Thyroid gland (tissue), 4 donors: ENCODE measurements around the gene HACD2. TPM values are rescaled to one million over a fixed set of nuclear protein-coding genes. Genes with fewer than 3 reads are reported as not detected.
A peak's percentile ranks its signal among the peaks of the same experiment; 100 is the strongest.

Experiments
- DNase-seq, 2 donors: peaks; one replicate each; pipeline ENCODE4 v3.0.0-alpha.2; 2019
- H3K27ac ChIP-seq, 3 donors: fragments of 200-600 bp; sonication (generic); 1 replicate in 2 of 3; 2 replicates in 1 of 3; pipeline ENCODE4 v1.5.1; 2016 to 2019; ENCODE audit warnings: mild to moderate bottlenecking in 1 of 3, moderate library complexity in 1 of 3
- H3K27me3 ChIP-seq: fragments of 200-600 bp; sonication (generic); one replicate; pipeline ENCODE4 v1.5.1; 2019
- H3K36me3 ChIP-seq, 2 donors: fragments of 200-600 bp; sonication (generic); one replicate each; pipeline ENCODE4 v1.5.1; 2016 to 2019
- H3K4me1 ChIP-seq, 2 donors: fragments of 200-600 bp; sonication (generic); one replicate each; pipeline ENCODE4 v1.5.1; 2017 to 2019
- H3K4me3 ChIP-seq, 3 donors: fragments of 200-600 bp; sonication (generic); replicated peaks in 1 of 3; 1 replicate in 2 of 3; 2 replicates in 1 of 3; pipeline ENCODE4 v1.5.1; 2016; ENCODE audit warnings: mild to moderate bottlenecking in 1 of 3
- H3K9me3 ChIP-seq: fragments of 200-600 bp; sonication (generic); one replicate; pipeline ENCODE4 v1.5.1; 2017
- POLR2A ChIP-seq, 2 donors: fragments of 450-650 bp; IDR thresholded peaks; one replicate each; pipeline ENCODE4 v1.6.1; 2017; ENCODE audit warnings: antibody characterized with exemption in 2 of 2, mild to moderate bottlenecking in 2 of 2, moderate library complexity in 1 of 2
- WGBS, 2 donors: methylation state at CpG; one replicate each; pipeline ENCODE4 v1.1.5; 2017; 5-methylcytosine and 5-hydroxymethylcytosine counted together
- intact Hi-C: fragments of 100-400 bp; cut with DNase I; formaldehyde crosslinking; loops from one replicate; pipeline ENCODE4 v1.15.1; 2023
- total RNA-seq, 4 donors: library from RNA; depleted of rRNA; stranded (reverse); fragments of >200 nt; gene quantifications; one replicate each; pipeline ENCODE4 v1.2.3, GENCODE V29; 2016
- TF ChIP-seq, protein P1 (sequence below), 6 experiments: fragments of 200-600 bp in 3 of 6; fragments of 450-650 bp in 3 of 6; sonication (generic) in 3 of 6; IDR thresholded peaks; one replicate each; pipeline ENCODE4 v1.5.1; 2016 to 2019; ENCODE audit warnings: antibody characterized with exemption in 6 of 6, mild to moderate bottlenecking in 2 of 6, inconsistent platforms in 1 of 6, moderate library complexity in 1 of 6

Gene HACD2
- total RNA-seq, 4 donors from 2014 or later: 27.8 to 38.3 (median 32.2) TPM

DNA sequence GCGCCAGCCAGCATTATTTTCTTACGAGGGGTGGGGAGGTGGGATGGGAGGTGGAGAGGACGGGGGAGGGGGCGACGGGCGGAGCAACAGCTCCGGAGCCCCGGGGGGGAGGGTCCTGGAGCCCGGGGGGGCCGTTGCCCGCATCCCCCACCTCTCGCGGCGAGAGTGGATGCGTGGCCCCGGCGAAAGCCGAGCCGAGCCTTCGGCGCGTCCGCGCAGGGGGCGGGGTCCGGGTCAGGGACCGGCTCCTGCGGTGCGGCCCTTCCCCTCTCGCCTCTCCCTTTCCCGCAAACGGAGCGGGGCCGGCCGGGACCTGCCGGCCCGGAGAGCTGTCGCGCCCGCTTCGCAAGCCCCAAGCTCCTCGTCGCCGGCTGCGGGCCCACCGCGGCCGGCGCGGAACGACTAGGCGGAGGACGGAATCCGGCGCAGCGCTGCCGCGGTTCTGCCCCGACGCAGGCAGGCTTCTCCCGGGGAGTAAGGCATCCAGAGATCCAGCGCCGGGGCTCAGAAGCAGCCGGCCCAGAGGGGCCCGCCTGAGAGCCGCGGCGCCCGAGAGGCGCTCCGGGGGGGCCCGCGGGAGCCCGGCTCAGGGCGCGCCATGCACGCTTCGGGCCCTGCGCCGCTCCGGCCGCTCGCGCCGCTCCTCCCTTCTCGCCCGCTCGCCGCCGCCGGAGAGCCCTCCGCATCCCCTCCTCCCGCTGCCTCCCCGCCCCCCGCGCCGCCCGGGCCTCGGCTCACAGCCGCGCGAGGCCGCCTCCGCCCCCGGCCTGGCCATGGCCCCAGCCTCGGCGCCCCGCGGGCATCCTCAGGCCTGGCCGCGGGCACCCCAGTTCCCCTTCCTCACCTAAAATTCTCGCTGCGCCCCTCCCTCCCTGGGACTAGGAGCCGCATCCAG, 135.5 kb downstream of the HACD2 start:
- no peak overlapping the region for H3K27ac ChIP-seq
- TF ChIP-seq, protein P1, sequence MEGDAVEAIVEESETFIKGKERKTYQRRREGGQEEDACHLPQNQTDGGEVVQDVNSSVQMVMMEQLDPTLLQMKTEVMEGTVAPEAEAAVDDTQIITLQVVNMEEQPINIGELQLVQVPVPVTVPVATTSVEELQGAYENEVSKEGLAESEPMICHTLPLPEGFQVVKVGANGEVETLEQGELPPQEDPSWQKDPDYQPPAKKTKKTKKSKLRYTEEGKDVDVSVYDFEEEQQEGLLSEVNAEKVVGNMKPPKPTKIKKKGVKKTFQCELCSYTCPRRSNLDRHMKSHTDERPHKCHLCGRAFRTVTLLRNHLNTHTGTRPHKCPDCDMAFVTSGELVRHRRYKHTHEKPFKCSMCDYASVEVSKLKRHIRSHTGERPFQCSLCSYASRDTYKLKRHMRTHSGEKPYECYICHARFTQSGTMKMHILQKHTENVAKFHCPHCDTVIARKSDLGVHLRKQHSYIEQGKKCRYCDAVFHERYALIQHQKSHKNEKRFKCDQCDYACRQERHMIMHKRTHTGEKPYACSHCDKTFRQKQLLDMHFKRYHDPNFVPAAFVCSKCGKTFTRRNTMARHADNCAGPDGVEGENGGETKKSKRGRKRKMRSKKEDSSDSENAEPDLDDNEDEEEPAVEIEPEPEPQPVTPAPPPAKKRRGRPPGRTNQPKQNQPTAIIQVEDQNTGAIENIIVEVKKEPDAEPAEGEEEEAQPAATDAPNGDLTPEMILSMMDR (IDR thresholded peaks at IDR 0.05): no peak
- TF ChIP-seq POLR2A (IDR thresholded peaks at IDR 0.05): no peak
- DNase-seq: peak; percentile 3 to 18
- intact Hi-C loops: no loop called here
- H3K4me3 ChIP-seq: peak overlapping the region in 2 of 3 donors; percentile 47 to 49
- 0 to 4% methylated on average over 10 to 18 of the region's 114 CpGs for WGBS, 2 donors
- H3K27me3 ChIP-seq: peaks cover 19% of the 10 kb centered on the region
- no peaks in the 10 kb centered on the region for H3K9me3 ChIP-seq
- H3K4me1 ChIP-seq: peaks cover 10 to 18% of the 10 kb centered on the region in 2 donors
- no peaks in the 10 kb centered on the region for H3K36me3 ChIP-seq

DNA sequence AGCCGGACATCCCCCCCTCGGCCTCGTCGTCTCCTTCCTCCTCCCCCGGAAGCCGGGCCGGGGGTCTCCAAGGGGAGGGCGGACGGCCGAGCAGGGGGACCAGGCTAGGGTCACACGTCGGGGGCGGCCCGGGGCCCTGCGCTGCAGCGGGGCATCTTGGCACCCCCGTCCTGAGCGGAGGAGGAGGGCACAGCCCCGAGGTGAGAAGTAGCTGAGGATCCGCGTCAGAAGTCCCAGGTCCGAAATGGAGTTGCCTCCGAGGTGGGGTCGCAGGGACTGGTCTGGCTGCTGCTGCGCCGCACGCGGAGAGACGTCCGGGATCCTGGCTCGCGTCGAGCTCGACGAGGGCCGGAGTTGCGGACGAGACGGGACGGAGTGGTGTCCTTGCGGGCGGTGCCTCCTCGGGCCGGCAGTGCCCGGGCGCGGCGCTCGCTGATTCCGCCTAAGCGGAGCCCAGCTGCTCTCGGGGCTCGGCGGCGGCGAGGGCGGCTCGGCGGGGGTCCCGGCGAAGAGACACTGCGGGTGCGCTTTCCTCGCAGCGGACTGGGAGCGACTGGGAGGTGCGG, 136.2 kb downstream of the HACD2 start, which contains the start of gene ADCY5:
TSS of gene ADCY5 (minus strand) at position 555 of the 566 bp plus-strand sequence. CDS start at position 10, 545 bp downstream.
- intact Hi-C loops: no loop called here
- H3K4me1 ChIP-seq: peaks cover 10 to 18% of the 10 kb centered on the region in 2 donors
- TF ChIP-seq, protein P1 (IDR thresholded peaks at IDR 0.05): no peak
- no peak for TF ChIP-seq POLR2A (IDR thresholded peaks at IDR 0.05)
- WGBS, 2 donors: 0% methylated on average over 12 of the region's 67 CpGs; no CpG with 5 or more reads in 1 of the 2 donors
- peaks cover 19% of the 10 kb centered on the region for H3K27me3 ChIP-seq
- DNase-seq: peak in 1 of 2 donors; percentile 4
- H3K36me3 ChIP-seq: no peaks in the 10 kb centered on the region
- no peak within 1 kb of the TSS for H3K27ac ChIP-seq
- peak within 1 kb of the TSS in 2 of 3 donors; percentile 47 to 49 for H3K4me3 ChIP-seq
- H3K9me3 ChIP-seq: no peaks in the 10 kb centered on the region

DNA sequence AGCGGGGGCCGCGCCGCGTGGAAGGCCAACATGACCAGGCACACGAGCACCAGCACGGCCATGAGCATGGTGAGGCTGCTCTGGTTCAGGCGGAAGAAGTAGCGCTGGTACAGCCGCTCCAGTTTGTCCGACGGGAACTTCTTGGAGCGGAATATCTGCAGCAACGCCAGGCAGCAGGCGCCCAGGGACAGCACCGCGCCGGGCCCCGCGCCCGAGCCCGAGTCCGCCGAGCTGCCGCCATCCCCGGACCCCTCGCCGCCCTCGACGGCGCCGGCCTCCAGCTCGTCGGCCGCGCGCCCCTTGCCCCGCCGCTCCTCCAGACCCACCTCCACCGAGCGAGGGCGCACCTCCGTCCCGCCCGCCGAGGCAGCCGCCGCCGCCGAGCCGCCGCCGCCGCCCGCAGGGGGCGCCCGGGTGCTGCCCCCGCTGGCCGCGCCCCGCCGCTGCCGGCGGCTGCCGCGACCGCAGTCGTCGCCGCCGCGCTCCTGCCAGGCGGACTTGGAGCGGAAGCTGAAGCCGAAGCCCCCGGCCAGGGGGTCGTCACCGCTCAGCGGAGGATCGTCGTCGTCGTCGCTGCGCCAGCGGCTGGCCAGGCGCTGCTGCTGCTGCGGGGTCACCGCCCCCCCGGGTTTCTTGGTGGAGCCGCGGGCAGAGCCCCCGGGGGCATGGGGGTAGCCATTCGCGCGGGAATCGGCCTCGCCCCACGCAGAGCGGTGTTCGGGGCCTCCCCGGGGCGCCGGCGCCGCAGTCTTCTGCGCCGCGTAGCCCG, 136.9 kb downstream of the HACD2 start:
- no peak for DNase-seq
- peak overlapping the region in 1 of 3 donors; percentile 49 for H3K4me3 ChIP-seq
- H3K36me3 ChIP-seq: no peaks in the 10 kb centered on the region
- no peaks in the 10 kb centered on the region for H3K9me3 ChIP-seq
- no peak overlapping the region for H3K27ac ChIP-seq
- 80% methylated on average over 9 of the region's 110 CpGs; no CpG with 5 or more reads in 1 of the 2 donors for WGBS, 2 donors
- TF ChIP-seq, protein P1 (IDR thresholded peaks at IDR 0.05): peak in 1 of 6 experiments; percentile 24
- no peak for TF ChIP-seq POLR2A (IDR thresholded peaks at IDR 0.05)
- intact Hi-C loops: no loop called here
- peaks cover 10 to 18% of the 10 kb centered on the region in 2 donors for H3K4me1 ChIP-seq
- peaks cover 19% of the 10 kb centered on the region for H3K27me3 ChIP-seq

DNA sequence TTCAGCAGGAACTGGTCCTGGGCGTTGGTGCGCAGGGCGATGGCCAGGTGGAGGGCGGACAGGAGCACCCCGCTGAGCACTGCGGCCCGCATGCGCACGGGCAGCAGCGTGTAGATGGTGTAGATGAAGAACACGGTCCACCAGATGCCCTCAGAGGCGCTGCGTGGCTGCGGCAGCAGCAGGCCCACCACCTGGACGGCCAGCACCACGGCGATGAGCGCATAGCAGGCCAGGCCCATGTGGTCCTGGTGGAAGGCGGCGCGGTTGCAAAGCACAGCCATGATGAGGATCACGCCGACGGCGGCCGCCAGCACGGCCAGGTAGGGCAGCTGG, 137.5 kb downstream of the HACD2 start:
- H3K36me3 ChIP-seq: no peaks in the 10 kb centered on the region
- H3K4me3 ChIP-seq: no peak overlapping the region
- DNase-seq: no peak
- no peak for TF ChIP-seq POLR2A (IDR thresholded peaks at IDR 0.05)
- TF ChIP-seq, protein P1 (IDR thresholded peaks at IDR 0.05): no peak
- peaks cover 19% of the 10 kb centered on the region for H3K27me3 ChIP-seq
- intact Hi-C loops: no loop called here
- no peak overlapping the region for H3K27ac ChIP-seq
- 92 to 95% methylated on average over 17 to 21 of the region's 27 CpGs for WGBS, 2 donors
- no peaks in the 10 kb centered on the region for H3K9me3 ChIP-seq
- peaks cover 10 to 18% of the 10 kb centered on the region in 2 donors for H3K4me1 ChIP-seq
